Measurements from ENCODE around the gene CDH15.

DNA sequence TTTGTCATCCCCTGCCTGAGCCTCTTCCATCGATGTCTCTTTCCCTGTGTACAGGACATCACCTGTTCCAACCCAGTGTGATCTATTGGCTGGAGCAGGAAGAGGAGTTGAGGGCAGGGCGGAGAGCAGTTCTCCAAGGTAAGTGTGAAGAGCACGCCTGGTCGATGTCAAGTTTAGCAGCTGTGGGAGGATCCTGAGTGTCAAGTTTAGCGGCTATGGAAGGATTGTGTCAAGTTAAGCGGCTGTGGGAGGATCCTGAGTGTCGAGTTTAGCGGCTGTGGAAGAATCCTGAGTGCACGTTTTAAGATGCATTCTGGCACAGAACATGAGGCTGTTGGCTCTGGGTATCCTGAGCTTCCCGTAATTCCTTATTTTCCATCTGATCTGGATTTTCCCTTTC, 53.1 kb downstream of the CDH15 start:
- no peak for TF ChIP-seq CEBPB (tag; IDR thresholded peaks at IDR 0.05)
- TF ChIP-seq POLR2B (IDR thresholded peaks at IDR 0.05; ENCODE audit: low read depth, partially characterized antibody) = no peak
- TF ChIP-seq CTCF (IDR thresholded peaks at IDR 0.05 in 2 of 3, conservative IDR thresholded peaks at IDR 0.05 in 1 of 3; ENCODE audit: insufficient read depth in 2 of 3, low read depth in 1 of 3, low read length in 3 of 3) = no peak
- TF ChIP-seq CHD2 (IDR thresholded peaks at IDR 0.05; ENCODE audit: low read depth, low read length) = no peak
- TF ChIP-seq HNRNPUL1 (IDR thresholded peaks at IDR 0.05; ENCODE audit: low read length) = no peak
- no peak for TF ChIP-seq ATF1 (CRISPR knock-in tag; IDR thresholded peaks at IDR 0.05)
- TF ChIP-seq ATF1 (tag; IDR thresholded peaks at IDR 0.05) = no peak

Measured in K562 (cell line).